ENCODE measurements around the gene TRPM2. TPM values are rescaled to one million over a fixed set of nuclear protein-coding genes. Genes with fewer than 3 reads are reported as not detected.

The TRPM2 gene
- total RNA-seq, 1 experiment from 2014 or later = 28.1 TPM

GRCh38 chr21:44463724-44464123, 110.3 kb downstream of the TRPM2 start:
- no peaks in the 10 kb centered on the region for H3K27me3 ChIP-seq (ENCODE audit: insufficient read depth, low read length)
- no TSS peak for BruUV-seq (replicated peaks)
- ATAC-seq = no peak
- no peaks in the 10 kb centered on the region for H3K9me3 ChIP-seq (ENCODE audit: control insufficient read depth in 1 of 2, insufficient read depth in 1 of 2, low read depth in 1 of 2, low read length in 2 of 2)
- H4K20me1 ChIP-seq (ENCODE audit: insufficient read depth) = no peaks in the 10 kb centered on the region
- intact Hi-C loops (cut with micrococcal nuclease) = no loop called here
- no peak overlapping the region for H3K4me2 ChIP-seq (ENCODE audit: low read length)
- TF ChIP-seq EZH2 (IDR thresholded peaks at IDR 0.05) (no peak), TCF7L2 (IDR thresholded peaks at IDR 0.05; ENCODE audit: borderline replicate concordance, extremely low read depth, insufficient read depth, insufficient read length) (no peak), EZH2phosphoT487 (IDR thresholded peaks at IDR 0.05; ENCODE audit: borderline replicate concordance) (no peak), POLR2A (IDR thresholded peaks at IDR 0.05; ENCODE audit: borderline replicate concordance, extremely low read depth, insufficient read depth, insufficient read length) (no peak), ZBTB33 (IDR thresholded peaks at IDR 0.05; ENCODE audit: extremely low read depth, insufficient replicate concordance, low read length) (no peak), EGR1 (IDR thresholded peaks at IDR 0.05; ENCODE audit: low read depth) (no peak), SIN3A (IDR thresholded peaks at IDR 0.05; ENCODE audit: low read depth) (no peak), FOSL1 (IDR thresholded peaks at IDR 0.05; ENCODE audit: low read depth) (no peak), CEBPB (IDR thresholded peaks at IDR 0.05; ENCODE audit: low read depth) (no peak), POLR2AphosphoS5 (IDR thresholded peaks at IDR 0.05; ENCODE audit: low read depth, low read length) (no peak), JUND (IDR thresholded peaks at IDR 0.05) (no peak), ZFX (IDR thresholded peaks at IDR 0.05) (no peak), CBX3 (IDR thresholded peaks at IDR 0.05; ENCODE audit: low read depth) (no peak), SRF (IDR thresholded peaks at IDR 0.05; ENCODE audit: low read depth) (no peak), ELF1 (IDR thresholded peaks at IDR 0.05; ENCODE audit: borderline replicate concordance, low read depth) (no peak), MAX (IDR thresholded peaks at IDR 0.05) (no peak), YY1 (IDR thresholded peaks at IDR 0.05; ENCODE audit: extremely low read depth, insufficient replicate concordance, low read depth, low read length) (no peak)
- TF ChIP-seq, protein P1, sequence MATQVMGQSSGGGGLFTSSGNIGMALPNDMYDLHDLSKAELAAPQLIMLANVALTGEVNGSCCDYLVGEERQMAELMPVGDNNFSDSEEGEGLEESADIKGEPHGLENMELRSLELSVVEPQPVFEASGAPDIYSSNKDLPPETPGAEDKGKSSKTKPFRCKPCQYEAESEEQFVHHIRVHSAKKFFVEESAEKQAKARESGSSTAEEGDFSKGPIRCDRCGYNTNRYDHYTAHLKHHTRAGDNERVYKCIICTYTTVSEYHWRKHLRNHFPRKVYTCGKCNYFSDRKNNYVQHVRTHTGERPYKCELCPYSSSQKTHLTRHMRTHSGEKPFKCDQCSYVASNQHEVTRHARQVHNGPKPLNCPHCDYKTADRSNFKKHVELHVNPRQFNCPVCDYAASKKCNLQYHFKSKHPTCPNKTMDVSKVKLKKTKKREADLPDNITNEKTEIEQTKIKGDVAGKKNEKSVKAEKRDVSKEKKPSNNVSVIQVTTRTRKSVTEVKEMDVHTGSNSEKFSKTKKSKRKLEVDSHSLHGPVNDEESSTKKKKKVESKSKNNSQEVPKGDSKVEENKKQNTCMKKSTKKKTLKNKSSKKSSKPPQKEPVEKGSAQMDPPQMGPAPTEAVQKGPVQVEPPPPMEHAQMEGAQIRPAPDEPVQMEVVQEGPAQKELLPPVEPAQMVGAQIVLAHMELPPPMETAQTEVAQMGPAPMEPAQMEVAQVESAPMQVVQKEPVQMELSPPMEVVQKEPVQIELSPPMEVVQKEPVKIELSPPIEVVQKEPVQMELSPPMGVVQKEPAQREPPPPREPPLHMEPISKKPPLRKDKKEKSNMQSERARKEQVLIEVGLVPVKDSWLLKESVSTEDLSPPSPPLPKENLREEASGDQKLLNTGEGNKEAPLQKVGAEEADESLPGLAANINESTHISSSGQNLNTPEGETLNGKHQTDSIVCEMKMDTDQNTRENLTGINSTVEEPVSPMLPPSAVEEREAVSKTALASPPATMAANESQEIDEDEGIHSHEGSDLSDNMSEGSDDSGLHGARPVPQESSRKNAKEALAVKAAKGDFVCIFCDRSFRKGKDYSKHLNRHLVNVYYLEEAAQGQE (IDR thresholded peaks at IDR 0.05; ENCODE audit: low read depth) = no peak
- TF ChIP-seq, protein P2, sequence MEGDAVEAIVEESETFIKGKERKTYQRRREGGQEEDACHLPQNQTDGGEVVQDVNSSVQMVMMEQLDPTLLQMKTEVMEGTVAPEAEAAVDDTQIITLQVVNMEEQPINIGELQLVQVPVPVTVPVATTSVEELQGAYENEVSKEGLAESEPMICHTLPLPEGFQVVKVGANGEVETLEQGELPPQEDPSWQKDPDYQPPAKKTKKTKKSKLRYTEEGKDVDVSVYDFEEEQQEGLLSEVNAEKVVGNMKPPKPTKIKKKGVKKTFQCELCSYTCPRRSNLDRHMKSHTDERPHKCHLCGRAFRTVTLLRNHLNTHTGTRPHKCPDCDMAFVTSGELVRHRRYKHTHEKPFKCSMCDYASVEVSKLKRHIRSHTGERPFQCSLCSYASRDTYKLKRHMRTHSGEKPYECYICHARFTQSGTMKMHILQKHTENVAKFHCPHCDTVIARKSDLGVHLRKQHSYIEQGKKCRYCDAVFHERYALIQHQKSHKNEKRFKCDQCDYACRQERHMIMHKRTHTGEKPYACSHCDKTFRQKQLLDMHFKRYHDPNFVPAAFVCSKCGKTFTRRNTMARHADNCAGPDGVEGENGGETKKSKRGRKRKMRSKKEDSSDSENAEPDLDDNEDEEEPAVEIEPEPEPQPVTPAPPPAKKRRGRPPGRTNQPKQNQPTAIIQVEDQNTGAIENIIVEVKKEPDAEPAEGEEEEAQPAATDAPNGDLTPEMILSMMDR (IDR thresholded peaks at IDR 0.05 in 2 of 3, conservative IDR thresholded peaks at IDR 0.05 in 1 of 3; ENCODE audit: borderline replicate concordance in 1 of 3, insufficient read depth in 1 of 3, low read depth in 2 of 3, low read length in 2 of 3) = no peak
- TF ChIP-seq, protein P3, sequence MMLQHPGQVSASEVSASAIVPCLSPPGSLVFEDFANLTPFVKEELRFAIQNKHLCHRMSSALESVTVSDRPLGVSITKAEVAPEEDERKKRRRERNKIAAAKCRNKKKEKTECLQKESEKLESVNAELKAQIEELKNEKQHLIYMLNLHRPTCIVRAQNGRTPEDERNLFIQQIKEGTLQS (IDR thresholded peaks at IDR 0.05) = no peak
- DNase-seq (ENCODE audit: low read depth, low spot score) = no peak
- ChIA-PET RAD21 (ENCODE audit: low non-redundant PET in 1 of 2, low total read pairs in 2 of 2, uncharacterized antibody in 2 of 2, unreplicated experiment in 2 of 2) (no interaction called here), POLR2A (no interaction called here), CTCF (no interaction called here)
- no peak overlapping the region for H2AFZ ChIP-seq (ENCODE audit: low read depth, low read length, poor library complexity, severe bottlenecking)
- H3K9ac ChIP-seq (ENCODE audit: low read length) = no peak overlapping the region
- H3K36me3 ChIP-seq (ENCODE audit: control insufficient read depth in 1 of 2, insufficient read depth in 2 of 2, low read length in 2 of 2) = no peaks in the 10 kb centered on the region
- H3K9me2 ChIP-seq (ENCODE audit: insufficient read depth) = no peaks in the 10 kb centered on the region
- no peak overlapping the region for H3K27ac ChIP-seq (ENCODE audit: low read depth, low read length)
- H3K4me3 ChIP-seq (replicated peaks in 1 of 2; ENCODE audit: low read depth in 1 of 2, low read length in 2 of 2) = no peak overlapping the region
- H3K4me1 ChIP-seq (ENCODE audit: control insufficient read depth in 1 of 2, insufficient read depth in 2 of 2, low read length in 2 of 2) = no peaks in the 10 kb centered on the region
- H3K79me2 ChIP-seq (ENCODE audit: insufficient read depth, low read length) = no peaks in the 10 kb centered on the region
